ENCODE measurements around the gene MACROD2. TPM values are rescaled to one million over a fixed set of nuclear protein-coding genes. Genes with fewer than 3 reads are reported as not detected.

Gene MACROD2
- total RNA-seq, 1 donor from 2014 or later: 6.7 TPM

DNA sequence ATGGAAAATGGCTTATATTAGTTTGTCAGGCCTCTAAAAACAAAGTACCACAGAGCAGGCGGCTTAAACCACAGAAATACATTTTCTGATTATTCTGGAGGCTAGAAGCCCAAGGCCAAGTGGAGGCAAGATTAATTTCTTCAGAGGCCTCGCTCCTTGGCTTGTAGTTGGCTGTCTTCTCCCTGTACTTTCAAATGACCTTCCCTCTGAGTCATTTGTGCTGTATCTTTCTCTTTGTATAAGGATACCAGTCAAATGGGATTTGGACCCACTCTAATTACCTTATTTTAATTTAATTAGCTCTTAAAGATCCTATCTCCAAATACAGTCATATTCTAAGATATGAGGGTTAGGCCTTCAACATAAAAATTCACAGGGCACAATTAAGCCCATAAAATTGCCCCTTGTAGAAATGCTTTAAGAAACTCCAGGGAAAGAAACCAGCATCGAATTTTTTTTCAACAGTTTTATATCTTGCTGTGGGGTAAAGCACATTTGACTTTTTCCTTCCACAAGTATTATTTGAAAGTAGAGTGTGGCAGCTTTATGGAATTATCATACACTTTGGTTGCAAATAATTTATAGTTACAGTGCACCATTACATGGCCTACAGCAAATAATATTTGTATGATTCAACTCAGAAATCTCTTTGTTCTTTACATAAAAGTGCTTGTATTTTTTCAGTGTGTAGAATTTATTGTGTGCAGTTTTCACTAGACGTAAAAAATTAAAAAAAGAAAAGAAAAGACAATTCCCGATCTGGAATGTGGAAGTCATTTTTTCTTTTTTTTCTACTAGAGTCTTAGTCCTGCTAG is 1871.8 kb downstream of the MACROD2 start:
- H3K27me3 Mint-ChIP-seq: no peaks in the 10 kb centered on the region
- H3K36me3 Mint-ChIP-seq: no peaks in the 10 kb centered on the region
- TF ChIP-seq CTCF (conservative IDR thresholded peaks at IDR 0.05): no peak
- no peak overlapping the region for H3K27ac Mint-ChIP-seq
- no peak for DNase-seq (ENCODE audit: extremely low spot score, unreplicated experiment)
- no peaks in the 10 kb centered on the region for H3K4me1 Mint-ChIP-seq (ENCODE audit: unreplicated experiment)
- H3K9me3 Mint-ChIP-seq: no peaks in the 10 kb centered on the region
- no peak overlapping the region for H3K4me3 Mint-ChIP-seq

- TF ChIP-seq CTCF (conservative IDR thresholded peaks at IDR 0.05): no peak
- H3K4me3 Mint-ChIP-seq: no peak overlapping the region
- H3K36me3 Mint-ChIP-seq: no peaks in the 10 kb centered on the region
- no peaks in the 10 kb centered on the region for H3K4me1 Mint-ChIP-seq (ENCODE audit: unreplicated experiment)
- H3K9me3 Mint-ChIP-seq: no peaks in the 10 kb centered on the region
- H3K27ac Mint-ChIP-seq: no peak overlapping the region
- no peak for DNase-seq (ENCODE audit: extremely low spot score, unreplicated experiment)
- no peaks in the 10 kb centered on the region for H3K27me3 Mint-ChIP-seq
Measured at GRCh38 chr20:15867899-15868298, 1872.6 kb downstream of the MACROD2 start.

DNA sequence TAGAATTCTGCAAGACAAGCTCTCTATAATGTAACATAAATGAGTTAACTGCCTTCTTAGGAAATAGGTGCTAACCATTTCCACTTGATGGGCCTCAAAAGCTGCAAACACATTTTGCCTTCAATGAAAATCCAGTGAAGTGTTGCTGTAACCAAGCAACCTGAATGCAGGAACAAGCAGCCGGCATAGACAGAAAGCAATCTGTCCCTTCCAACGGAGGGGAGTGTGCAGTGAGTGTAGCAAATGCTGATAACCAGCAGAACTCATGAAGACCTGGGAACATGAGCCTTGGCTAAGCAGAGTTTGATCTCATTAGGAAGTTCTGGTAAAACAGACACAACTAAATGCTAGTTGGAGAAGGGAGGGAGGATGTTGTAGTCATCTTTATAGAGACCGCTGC is 1880.1 kb downstream of the MACROD2 start:
- H3K9me3 Mint-ChIP-seq: no peaks in the 10 kb centered on the region
- H3K27ac Mint-ChIP-seq: no peak overlapping the region
- H3K4me3 Mint-ChIP-seq: no peak overlapping the region
- H3K36me3 Mint-ChIP-seq: peaks cover 3% of the 10 kb centered on the region
- peaks cover 4% of the 10 kb centered on the region for H3K4me1 Mint-ChIP-seq (ENCODE audit: unreplicated experiment)
- TF ChIP-seq CTCF (conservative IDR thresholded peaks at IDR 0.05): no peak
- H3K27me3 Mint-ChIP-seq: no peaks in the 10 kb centered on the region
- no peak for DNase-seq (ENCODE audit: extremely low spot score, unreplicated experiment)

DNA sequence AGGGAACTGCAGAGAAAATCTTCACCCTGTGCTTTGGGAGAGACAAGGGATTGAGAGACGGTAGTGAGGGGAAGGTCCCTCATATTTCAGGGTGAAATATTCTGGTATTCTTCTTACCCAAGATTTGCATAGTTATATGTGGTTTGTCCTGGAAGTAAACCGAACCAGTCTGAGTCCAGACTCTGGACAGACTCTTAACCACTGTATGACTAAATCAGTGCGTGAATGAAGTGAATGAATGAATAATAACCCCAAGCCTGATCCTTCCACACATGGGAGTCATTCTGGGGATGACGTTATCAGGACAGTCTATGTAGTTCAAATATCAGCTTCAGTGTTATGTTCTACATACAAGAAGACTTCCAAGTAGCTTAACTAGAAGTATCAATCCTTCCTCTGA is 1887.2 kb downstream of the MACROD2 start:
- no peak overlapping the region for H3K4me3 Mint-ChIP-seq
- peaks cover 5% of the 10 kb centered on the region for H3K9me3 Mint-ChIP-seq
- no peak for DNase-seq (ENCODE audit: extremely low spot score, unreplicated experiment)
- H3K4me1 Mint-ChIP-seq (ENCODE audit: unreplicated experiment): no peaks in the 10 kb centered on the region
- H3K27ac Mint-ChIP-seq: no peak overlapping the region
- no peak for TF ChIP-seq CTCF (conservative IDR thresholded peaks at IDR 0.05)
- H3K36me3 Mint-ChIP-seq: no peaks in the 10 kb centered on the region
- no peaks in the 10 kb centered on the region for H3K27me3 Mint-ChIP-seq

GRCh38 chr20:15886250-15886649 is 1890.9 kb downstream of the MACROD2 start:
- Mint-ChIP-seq H3K27me3 (no peaks in the 10 kb centered on the region), H3K36me3 (peaks cover 4% of the 10 kb centered on the region), H3K4me1 (ENCODE audit: unreplicated experiment) (no peaks in the 10 kb centered on the region), H3K9me3 (peaks cover 5% of the 10 kb centered on the region), H3K27ac (no peak overlapping the region), H3K4me3 (no peak overlapping the region)
- TF ChIP-seq CTCF (conservative IDR thresholded peaks at IDR 0.05): no peak
- DNase-seq (ENCODE audit: extremely low spot score, unreplicated experiment): no peak
